Measurements from ENCODE around the gene DENND11. TPM values are rescaled to one million over a fixed set of nuclear protein-coding genes. Genes with fewer than 3 reads are reported as not detected.

The DENND11 gene
- total and polyA plus RNA-seq, 10 donors = 7.6 to 68.4 (median 48.8) TPM

DNA sequence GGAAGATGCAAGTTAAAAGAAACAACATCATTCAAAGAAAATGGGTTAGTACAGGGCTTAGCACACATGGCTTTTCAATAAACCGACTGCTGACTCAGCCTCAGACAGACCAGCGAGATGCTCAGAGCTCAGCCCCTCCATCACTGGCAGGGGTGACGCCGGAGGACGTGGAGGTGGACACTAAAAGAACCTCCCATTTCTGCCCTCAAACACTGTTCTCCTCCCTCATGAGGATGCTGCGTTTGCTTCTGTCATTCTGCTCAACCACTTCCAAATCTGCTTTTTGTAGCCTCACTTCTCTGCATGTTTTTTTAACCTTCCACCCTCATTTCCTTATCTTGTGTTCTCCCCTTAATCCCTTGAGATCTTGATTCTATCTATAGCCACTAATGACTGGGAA, 15.3 kb downstream of the DENND11 start:
- no peak for TF ChIP-seq CTCF (IDR thresholded peaks at IDR 0.05 in 8 of 11, conservative IDR thresholded peaks at IDR 0.05 in 3 of 11)
- TF ChIP-seq POLR2AphosphoS5 (IDR thresholded peaks at IDR 0.05) = no peak
- no peak for TF ChIP-seq POLR2A (IDR thresholded peaks at IDR 0.05)
- H3K9me3 ChIP-seq = no peaks in the 10 kb centered on the region
- H3K4me3 ChIP-seq = no peak overlapping the region
- no peak overlapping the region for H3K27ac ChIP-seq
- 88 to 93% (median 91%) methylated on average over 6 of the region's 6 CpGs for WGBS, 5 donors
- H3K27me3 ChIP-seq (replicated peaks in 1 of 7) = no peaks in the 10 kb centered on the region
- no peak for DNase-seq
- H3K36me3 ChIP-seq = peaks cover 0 to 61% (median 28%) of the 10 kb centered on the region in 6 donors
- peaks cover 0 to 9% (median 0%) of the 10 kb centered on the region in 6 donors for H3K4me1 ChIP-seq
- intact Hi-C loops (cut with DNase I; ENCODE audit: low total_unique reads) = no loop called here

DNA sequence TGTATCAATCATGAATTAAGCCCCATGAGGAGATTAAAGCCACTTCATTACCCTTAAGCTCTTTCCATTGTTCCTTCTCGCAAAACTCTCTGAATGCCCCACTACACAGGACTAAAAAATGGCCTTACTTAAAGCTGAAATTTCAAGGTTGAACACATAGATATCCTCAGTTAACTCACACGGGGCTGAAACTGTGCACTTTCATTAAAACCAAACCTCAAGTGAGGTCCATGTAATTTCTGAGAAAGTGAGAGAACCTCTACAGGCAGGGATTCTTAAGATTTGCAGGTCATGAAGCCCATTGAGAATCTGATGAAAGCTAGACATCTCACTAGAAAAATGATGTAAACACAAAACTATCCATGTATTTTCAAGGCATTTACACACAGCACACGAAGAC, 15.9 kb downstream of the DENND11 start:
- Histone ChIP-seq H3K27me3 (replicated peaks in 1 of 7) (no peaks in the 10 kb centered on the region), H3K4me1 (peaks cover 0 to 9% (median 0%) of the 10 kb centered on the region in 6 donors), H3K27ac (no peak overlapping the region), H3K4me3 (no peak overlapping the region), H3K36me3 (peaks cover 0 to 67% (median 31%) of the 10 kb centered on the region in 6 donors), H3K9me3 (no peaks in the 10 kb centered on the region)
- 88 to 93% (median 90%) methylated on average over 3 of the region's 3 CpGs for WGBS, 5 donors
- no peak for DNase-seq
- no peak for TF ChIP-seq CTCF (IDR thresholded peaks at IDR 0.05 in 8 of 11, conservative IDR thresholded peaks at IDR 0.05 in 3 of 11)
- TF ChIP-seq POLR2AphosphoS5 (IDR thresholded peaks at IDR 0.05) = no peak
- no peak for TF ChIP-seq POLR2A (IDR thresholded peaks at IDR 0.05)
- intact Hi-C loops (cut with DNase I; ENCODE audit: low total_unique reads) = no loop called here

DNA sequence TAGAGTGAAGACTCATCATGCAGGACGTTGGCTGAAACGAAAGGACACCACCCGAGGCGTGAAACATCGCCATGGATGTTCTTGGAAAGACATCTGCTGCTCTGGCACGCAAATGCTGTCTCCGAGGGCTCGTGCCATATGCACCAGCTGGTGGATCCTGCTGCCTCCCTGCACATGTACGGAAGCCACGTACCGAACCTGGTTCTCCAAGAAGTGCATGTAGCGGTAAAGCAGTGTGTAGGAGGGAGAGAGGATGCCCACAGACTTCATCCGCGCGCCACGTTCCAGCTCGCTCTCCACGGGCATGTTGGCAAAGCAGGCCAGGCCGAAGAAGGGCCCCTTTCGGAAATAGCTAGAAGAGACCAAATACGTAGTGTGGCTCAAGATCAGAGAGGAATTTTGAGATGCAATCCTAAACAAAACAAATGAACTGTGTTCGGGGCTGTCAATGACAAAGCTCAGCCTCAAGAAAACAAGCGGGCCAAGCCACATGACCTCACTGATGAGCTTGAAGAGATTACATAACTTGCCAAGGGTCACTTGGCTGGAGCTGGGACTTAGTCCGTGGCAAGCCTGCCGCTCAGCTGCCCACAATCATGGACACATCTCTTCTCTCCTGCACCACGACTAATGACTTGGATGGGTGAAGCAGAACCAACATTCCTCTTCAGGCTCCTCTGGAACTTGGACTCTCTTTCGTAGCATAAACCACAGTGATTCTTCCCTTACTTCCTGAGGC, 16.5 kb downstream of the DENND11 start:
- no peak for DNase-seq
- Histone ChIP-seq H3K36me3 (peaks cover 0 to 70% (median 34%) of the 10 kb centered on the region in 6 donors), H3K27me3 (replicated peaks in 1 of 7) (no peaks in the 10 kb centered on the region), H3K4me3 (no peak overlapping the region), H3K4me1 (peaks cover 0 to 9% (median 0%) of the 10 kb centered on the region in 6 donors), H3K27ac (no peak overlapping the region), H3K9me3 (no peaks in the 10 kb centered on the region)
- intact Hi-C loops (cut with DNase I; ENCODE audit: low total_unique reads) = no loop called here
- TF ChIP-seq CTCF (IDR thresholded peaks at IDR 0.05 in 8 of 11, conservative IDR thresholded peaks at IDR 0.05 in 3 of 11) (no peak), POLR2A (IDR thresholded peaks at IDR 0.05) (no peak), POLR2AphosphoS5 (IDR thresholded peaks at IDR 0.05) (no peak)
- 93 to 97% (median 95%) methylated on average over 27 of the region's 27 CpGs for WGBS, 5 donors

DNA sequence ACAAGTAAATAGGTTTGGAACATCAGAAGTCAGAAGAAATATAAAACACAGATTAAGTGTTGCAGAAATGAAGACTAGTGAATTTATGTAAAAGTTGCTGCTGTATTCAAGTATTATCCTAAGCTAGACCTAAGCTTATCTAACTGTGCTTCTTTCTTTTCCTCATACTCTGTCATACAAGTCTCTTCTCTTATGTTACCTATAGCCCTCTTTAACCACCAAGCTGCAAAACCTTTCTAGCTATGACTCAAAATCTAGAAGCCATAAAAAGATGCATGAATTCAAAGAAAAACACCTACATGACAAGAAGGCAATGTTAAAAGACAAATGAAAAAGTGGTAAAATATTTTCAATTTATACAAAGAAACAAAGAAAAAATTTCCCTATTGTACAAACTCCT, 23.0 kb downstream of the DENND11 start:
- intact Hi-C loops (cut with DNase I; ENCODE audit: low total_unique reads) = no loop called here
- Histone ChIP-seq H3K4me1 (peaks cover 0 to 27% (median 0%) of the 10 kb centered on the region in 6 donors), H3K9me3 (no peaks in the 10 kb centered on the region), H3K36me3 (peaks cover 0 to 68% (median 24%) of the 10 kb centered on the region in 6 donors), H3K27me3 (replicated peaks in 1 of 7) (no peaks in the 10 kb centered on the region), H3K27ac (no peak overlapping the region), H3K4me3 (no peak overlapping the region)
- TF ChIP-seq POLR2AphosphoS5 (IDR thresholded peaks at IDR 0.05) (no peak), POLR2A (IDR thresholded peaks at IDR 0.05) (no peak), CTCF (IDR thresholded peaks at IDR 0.05 in 8 of 11, conservative IDR thresholded peaks at IDR 0.05 in 3 of 11) (no peak)
- no peak for DNase-seq

Data from spleen (tissue), 11 donors.